HG02852 (cell line): Measurements from ENCODE around the gene FFAR1.
"Not testable (repeated sequence)": the region's sequence is repeated elsewhere in the genome, so short reads cannot be mapped to it uniquely, and the experiment has no call there.

ENCODE experiments used
- ATAC-seq: cut with Tn5 transposase; IDR thresholded peaks from one replicate; pipeline ENCODE4 v1.9.1; 2021; ENCODE audit warnings: mild to moderate bottlenecking, moderate library complexity; ENCODE audit not compliant: unreplicated experiment

FFAR1 gene

DNA sequence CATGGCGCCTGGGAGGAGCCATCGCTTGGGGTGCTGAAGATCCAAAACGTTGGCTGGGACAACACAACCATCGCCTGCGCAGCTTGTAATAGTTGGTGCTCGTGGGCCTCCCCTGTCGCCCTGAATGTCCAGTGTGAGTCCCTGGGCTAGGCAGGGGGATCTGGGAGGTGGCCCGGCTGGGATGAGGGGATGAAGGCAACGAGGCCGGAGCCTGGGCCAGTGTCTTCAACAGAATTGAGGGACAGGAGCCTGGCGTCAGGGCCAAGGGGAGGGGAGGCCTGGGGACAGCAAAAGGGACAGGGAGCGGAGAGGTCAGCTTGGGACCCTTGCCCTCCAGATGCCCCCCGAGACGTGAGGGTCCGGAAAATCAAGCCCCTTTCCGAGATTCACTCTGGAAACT lies 6.7 kb upstream of the FFAR1 start:
- no peak for ATAC-seq

DNA sequence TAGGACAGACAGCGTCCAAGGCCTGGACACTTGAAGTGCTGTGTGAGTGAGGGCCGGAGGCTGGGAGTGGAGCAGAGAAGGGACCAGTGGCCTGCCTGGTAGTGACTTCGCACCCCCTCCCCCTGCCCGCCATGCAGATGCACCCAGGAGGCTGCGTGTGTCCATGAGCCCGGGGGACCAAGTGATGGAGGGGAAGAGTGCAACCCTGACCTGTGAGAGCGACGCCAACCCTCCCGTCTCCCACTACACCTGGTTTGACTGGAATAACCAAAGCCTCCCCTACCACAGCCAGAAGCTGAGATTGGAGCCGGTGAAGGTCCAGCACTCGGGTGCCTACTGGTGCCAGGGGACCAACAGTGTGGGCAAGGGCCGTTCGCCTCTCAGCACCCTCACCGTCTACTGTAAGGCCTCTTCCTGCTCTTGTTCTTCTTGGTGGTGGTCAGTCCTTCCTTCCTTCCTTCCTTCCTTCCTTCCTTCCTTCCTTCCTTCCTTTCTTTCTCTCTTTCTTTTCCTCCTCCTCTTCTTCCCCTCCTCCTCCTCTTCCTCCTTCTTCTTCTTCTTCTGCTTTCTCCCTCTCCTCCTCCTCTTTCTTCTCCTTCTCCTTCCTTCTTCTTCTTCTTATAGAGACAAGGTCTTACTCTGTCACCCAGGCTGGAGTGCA lies 6.0 kb upstream of the FFAR1 start:
- no peak for ATAC-seq

DNA sequence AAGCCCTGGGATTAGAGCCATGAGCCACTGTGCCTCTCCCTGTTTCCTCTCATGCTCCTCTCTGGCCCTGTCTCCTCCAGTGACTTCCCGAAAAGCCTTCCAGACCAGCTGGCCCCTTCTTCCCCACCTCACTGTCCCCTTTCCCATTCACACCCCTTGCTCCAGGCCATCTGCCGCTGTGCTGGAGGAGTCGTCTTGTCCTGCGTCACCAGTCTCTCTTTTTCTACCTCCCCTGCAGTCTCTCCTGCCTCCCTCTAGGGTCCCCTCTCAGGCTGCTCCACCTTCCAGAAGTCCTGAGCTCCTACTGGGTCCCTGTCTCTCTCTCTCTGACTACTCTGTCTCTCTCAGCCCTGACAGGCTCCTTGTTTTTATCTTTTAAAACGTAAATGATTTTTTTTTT lies 5.3 kb upstream of the FFAR1 start:
- ATAC-seq, result no peak

DNA sequence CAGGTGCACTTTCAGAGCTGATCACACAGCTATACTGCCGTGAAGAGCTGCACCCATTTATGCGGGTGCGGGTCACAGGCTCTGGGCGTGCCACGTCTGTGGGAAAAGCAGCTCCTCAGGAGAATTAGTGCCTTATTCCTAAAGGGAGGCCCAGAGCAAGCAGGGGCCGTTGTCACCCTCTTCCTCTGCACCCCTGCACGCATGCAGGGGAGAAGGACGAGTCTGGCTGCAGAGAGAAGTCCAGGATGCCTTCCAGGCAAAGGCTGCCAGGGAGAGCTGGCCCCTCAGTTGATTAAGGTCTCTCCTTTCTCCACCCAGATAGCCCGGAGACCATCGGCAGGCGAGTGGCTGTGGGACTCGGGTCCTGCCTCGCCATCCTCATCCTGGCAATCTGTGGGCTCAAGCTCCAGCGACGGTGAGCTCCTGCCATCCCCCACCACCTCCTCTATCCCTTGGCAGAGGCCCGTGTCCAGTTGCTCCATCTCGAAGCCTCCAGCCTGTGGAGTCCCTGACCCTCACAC lies 3.1 kb upstream of the FFAR1 start:
- no peak for ATAC-seq

DNA sequence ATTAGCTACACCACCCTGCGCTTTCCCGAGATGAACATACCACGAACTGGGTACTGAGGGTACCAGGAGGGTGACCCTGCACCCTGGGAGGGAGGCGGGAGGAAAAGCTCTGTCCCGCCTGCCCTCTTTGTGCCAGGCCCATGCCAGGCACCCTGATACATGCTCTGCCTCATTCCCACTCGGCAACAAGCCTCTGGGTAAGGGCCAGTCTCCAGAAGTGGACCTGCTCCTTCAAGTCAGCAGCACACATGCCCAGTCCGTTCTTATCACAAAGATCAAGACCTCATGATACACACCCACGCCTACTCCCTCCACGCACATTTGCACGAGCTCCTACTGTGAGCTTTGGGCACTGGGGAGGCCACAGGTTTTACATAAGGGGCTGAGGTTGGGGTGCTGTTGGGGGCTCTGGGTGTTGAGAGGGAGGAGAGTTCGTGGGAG lies 2.0 kb upstream of the FFAR1 start:
- no peak for ATAC-seq

DNA sequence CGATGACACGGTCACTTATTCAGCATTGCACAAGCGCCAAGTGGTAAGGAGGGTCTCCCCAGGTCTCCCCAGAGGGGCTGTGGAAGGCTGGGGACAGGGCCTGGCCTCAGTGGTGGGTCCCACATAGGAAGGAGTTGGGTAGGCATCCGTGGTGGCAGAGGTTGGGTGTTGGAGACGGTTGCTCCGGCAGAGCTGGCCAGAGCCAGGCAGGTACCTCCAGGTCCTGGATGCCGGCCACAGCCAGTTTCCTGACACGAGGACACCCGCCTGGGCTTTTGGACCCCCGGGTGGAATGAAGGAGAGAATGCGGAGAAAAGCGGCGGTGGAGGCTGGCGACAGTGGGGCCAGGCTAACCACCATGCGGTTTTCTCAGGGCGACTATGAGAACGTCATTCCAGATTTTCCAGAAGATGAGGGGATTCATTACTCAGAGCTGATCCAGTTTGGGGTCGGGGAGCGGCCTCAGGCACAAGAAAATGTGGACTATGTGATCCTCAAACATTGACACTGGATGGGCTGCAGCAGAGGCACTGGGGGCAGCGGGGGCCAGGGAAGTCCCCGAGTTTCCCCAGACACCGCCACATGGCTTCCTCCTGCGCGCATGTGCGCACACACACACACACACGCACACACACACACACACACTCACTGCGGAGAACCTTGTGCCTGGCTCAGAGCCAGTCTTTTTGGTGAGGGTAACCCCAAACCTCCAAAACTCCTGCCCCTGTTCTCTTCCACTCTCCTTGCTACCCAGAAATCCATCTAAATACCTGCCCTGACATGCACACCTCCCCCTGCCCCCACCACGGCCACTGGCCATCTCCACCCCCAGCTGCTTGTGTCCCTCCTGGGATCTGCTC lies 1.3 kb upstream of the FFAR1 start:
- ATAC-seq, result no peak

DNA sequence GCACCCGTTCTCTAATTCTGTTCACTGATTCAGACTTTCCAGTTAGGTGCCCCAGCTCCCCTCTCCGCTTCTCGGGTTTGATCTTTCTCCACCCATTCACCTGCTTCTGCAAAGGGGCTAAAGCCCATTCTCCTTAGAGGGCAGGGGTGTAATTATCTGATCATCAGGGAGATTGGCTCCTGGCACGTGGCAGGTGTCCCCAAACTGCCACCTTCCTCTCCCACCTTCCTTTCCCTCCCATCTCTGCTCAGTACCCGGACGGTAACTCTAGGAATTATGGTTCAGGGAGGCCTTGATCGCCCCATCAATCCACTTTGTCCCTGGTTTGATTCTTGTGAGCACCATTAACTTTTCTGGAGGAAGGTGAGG lies 212 bp downstream of the FFAR1 start:
- ATAC-seq, result no peak

DNA sequence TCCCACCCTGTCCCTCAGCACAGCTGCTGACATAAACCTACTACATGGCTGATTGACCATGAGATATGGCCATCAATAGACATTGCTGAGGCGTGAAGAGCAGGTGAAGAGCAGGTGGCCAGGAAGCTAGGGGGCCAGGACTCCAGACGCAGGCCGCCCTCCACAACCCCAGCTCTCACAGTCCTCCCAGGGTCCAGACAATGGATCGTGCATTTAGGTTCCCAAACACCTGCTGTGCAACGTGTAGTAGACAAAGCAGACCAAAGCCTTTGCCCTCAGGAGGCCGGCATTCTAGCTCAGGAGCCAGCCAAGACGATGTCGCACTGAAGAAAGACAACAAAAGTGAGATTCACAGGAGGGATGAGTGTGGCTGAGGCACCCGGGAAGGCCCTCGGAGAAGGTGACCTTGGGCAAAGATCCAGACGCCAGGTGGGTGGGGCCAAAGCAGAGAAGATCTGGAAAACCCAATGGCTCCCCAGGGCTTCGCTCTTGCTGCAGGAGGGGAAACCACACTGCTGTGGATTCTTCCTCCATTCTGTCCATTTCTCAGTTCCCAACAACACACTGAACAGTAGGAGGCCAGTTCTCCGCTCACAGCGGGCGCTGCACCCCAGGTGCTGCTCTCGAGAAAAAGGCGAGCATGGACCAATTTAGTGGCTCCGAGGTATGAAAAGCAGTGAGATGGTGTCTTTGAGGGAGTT lies 1.4 kb downstream of the FFAR1 start:
- ATAC-seq, result no peak

DNA sequence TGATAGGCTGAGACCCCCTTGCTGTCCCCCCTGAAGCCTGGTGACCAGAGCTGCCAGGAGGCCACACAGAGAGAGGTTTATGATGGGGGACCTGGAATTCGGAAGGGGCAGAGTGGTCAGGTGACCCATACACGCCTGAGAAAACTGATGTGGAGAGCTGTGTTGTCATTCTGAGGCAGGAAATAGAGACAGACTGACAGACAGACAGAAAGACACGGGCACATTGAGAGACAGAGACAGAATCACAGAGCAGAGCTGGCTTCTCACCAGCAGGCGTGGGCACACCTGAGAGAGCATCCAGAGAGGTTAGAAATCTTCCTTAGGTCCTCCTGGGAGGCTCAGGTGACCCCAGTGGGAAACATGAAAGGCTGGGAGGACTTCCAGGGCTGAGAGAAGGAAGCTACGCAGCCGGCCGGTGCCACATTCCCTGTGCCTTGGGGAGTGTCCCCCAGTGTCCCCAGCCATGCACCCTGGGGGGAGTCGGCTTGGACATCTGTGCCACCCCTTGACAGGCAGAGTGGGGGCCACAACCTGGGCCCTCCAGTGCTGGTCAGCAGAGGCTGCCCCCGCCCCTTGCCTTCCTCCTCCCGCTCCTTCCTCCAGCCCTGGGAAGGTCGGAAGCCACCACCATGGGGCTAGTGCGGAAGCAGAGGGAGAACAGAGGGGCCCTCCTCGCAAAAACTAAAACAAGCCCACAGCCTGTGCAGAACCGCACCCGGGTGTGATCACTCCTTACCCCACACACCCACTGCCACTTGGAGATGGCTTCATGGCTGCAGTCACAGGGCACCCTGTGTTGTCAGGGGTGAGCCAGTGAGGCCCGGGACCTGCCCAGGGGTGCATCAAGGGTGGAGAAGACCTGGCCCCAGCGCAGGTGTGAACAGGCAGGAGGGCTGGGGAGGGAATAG lies 2.2 kb downstream of the FFAR1 start:
- no peak for ATAC-seq

DNA sequence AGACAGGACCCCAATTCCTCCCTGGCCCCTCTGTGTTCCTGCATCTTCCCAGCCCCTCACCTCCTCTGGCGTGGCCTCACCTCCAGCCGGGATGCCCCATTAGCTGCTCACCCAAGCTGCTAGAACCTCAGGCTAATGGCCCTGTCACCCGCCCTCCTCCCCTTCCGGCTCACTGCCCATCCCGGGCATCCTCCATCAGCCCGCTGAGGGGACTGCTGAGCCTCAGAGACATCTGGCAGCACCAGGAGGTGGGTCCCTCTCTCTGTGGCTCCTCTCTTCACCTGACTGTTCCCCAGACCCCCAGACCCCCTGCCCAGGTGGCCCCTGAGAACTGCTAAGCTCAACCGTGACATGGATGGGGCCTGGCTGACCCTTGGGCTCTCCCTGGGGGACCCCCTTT lies 2.9 kb downstream of the FFAR1 start:
- ATAC-seq, result no peak

DNA sequence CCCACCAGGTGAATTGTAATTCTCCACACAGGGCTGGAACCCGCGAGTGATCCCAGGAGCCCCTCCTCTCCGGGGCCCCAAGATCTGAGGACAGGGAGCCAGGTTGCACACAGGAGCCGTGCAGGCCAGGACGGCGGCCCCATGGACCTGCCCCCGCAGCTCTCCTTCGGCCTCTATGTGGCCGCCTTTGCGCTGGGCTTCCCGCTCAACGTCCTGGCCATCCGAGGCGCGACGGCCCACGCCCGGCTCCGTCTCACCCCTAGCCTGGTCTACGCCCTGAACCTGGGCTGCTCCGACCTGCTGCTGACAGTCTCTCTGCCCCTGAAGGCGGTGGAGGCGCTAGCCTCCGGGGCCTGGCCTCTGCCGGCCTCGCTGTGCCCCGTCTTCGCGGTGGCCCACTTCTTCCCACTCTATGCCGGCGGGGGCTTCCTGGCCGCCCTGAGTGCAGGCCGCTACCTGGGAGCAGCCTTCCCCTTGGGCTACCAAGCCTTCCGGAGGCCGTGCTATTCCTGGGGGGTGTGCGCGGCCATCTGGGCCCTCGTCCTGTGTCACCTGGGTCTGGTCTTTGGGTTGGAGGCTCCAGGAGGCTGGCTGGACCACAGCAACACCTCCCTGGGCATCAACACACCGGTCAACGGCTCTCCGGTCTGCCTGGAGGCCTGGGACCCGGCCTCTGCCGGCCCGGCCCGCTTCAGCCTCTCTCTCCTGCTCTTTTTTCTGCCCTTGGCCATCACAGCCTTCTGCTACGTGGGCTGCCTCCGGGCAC lies 3.9 kb downstream of the FFAR1 start:
- no peak for ATAC-seq

DNA sequence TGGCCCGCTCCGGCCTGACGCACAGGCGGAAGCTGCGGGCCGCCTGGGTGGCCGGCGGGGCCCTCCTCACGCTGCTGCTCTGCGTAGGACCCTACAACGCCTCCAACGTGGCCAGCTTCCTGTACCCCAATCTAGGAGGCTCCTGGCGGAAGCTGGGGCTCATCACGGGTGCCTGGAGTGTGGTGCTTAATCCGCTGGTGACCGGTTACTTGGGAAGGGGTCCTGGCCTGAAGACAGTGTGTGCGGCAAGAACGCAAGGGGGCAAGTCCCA lies 4.4 kb downstream of the FFAR1 start:
- no peak for ATAC-seq

DNA sequence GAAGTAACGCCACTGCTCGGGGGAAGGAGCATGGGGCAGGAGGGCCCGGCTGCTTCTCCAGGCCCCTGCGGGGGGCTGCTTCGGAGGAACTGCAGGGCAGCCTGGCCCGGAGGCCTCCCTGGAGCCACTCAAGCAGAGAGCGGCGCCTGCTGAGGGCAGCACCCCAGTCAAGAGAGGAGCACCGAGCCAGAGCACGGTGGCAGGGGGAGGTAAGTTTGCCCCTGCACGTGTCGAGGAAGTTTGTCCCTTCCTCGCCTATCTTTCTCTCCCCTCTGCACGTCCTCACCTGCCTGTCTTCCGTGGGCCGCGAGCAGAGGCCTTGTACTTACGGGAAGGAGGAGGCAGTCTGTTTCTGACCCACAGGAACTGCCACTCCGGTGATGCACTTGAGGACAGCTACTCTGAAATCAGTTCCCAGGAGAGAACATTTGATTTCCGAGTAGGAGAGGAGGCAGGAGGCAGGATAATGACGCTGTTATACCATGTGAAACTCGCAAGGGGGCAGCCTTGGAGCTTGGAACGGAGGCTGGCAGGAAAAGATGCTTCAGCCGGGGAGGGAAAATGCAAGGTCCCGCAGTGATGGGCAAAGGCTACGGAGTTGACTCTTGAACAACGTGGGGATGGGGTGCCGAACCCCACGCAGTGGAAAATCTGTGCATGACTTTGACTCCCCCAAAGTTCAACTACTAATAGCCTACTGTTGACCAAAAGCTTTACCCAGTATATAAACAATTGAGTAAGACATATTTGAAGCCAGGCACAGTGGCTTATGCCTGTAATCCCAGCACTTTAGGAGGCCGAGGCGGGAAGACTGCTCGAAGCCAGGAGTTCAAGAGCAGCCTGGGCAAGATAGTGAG lies 5.0 kb downstream of the FFAR1 start:
- ATAC-seq, result no peak

DNA sequence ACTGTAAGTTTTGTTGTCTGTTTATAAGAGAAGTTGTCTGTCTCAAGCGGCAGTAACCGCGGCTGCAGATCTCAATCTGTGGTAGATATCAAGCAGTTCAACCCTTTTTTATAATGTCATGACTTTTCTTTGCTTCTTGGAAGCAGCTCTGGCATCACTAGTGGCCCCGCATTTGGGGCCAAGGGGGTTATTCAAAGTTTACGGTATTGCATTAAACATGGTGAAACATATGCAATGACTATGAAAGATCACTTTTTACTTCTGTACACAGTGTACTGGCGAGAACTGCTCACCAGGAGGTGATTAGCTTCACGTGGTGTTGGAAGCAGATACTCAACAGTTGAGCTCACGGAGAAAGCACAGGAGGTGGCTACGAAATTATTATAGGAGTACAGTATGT lies 5.9 kb downstream of the FFAR1 start:
- ATAC-seq, result no peak

DNA sequence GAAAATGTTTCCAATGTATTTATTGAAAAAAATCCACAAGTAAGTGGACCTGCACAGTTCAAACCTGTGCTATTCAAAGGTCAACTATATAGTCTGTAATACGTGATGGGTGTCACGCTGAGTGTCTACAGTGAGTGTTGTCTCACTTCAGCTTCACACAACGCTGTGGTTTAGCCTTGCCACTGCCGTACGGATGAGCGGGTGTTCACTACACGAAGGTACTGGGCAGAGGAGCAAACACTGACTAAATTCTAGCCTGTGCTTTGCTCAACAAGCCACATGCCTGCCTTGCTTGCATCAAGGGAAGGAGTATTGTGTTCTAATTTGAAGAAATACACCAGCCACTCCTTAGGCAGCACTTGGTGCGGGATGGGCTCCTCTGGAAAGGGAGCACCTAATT lies 7.2 kb downstream of the FFAR1 start:
- ATAC-seq, result no peak

DNA sequence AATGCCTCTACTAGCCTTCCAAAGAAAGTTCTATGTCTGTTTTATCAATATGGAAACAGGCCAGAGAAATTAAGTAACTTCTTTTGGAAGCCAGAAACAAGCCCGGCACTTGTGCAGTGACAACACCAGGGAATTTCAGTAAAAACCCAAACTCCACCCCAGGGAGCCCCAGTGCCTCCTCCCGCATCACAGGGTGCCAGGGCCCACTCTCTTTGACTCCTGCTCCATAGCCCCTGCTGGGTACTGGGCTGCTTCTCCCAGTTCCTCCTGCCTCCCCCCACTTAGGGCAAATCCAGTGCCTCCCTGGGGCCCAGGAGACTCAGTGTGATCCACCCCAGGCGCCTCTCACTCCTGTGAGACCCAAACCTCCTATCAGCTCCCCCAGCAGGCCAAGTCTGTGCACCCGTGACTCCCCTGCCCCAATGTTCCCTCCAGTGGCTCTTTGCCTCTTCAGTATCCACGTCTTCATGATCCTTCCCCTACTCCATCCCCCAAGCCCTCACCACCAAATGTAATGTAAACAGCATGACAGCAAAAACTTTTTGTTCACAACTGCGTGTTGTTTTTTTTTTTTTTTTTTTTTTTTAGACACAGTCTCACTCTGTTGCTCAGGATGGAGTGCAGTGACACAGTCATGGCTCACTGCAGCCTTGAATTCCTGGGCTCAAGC lies 8.2 kb downstream of the FFAR1 start:
- ATAC-seq, result no peak

DNA sequence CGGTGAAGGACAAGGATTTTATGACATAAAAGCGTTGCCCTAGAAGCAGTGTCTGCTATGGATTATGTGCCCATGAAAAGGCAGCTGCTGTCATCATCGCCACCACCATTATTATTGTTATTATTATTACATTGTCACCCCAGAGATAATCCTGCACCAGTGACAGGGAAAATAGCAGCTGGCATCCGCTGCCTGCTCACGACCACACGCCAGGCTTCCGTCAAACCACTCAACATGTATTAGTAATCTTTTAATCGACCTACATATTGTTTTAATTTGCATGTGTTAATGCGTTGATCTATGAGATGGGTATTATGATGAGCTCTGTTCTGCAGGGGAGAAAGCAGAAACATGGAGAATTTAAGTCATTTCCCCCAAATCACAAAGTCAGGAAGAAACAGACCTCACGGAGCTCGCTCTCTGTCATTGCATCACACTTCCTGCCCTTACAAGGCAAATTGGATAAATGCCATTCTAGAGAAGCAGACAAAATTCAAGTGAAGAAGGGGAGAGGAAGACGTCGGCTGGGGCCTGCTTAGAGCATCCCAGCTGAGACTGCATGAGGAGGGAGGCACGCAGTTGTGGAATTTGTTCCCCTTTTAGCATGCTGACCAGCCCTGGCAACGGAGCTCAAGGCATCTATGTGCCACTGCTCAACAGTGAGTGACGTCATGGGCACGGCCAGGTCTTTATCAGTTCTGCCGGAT lies 10.3 kb downstream of the FFAR1 start, which contains the start of gene FFAR3:
Gene FFAR3, plus strand, starts transcription at position 594 of the 707 bp plus-strand sequence. CDS start 431 bp downstream, outside the sequence.
- no peak for ATAC-seq

DNA sequence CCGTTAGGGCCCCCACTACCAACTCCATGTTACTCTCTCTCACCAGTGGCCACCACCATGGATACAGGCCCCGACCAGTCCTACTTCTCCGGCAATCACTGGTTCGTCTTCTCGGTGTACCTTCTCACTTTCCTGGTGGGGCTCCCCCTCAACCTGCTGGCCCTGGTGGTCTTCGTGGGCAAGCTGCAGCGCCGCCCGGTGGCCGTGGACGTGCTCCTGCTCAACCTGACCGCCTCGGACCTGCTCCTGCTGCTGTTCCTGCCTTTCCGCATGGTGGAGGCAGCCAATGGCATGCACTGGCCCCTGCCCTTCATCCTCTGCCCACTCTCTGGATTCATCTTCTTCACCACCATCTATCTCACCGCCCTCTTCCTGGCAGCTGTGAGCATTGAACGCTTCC lies 11.1 kb downstream of the FFAR1 start:
- not testable (repeated sequence) for ATAC-seq
